PFSK-1 (cell line): ENCODE measurements around the gene GALNT4.

Experiments
- FOXP2 ChIP-seq: optimal IDR thresholded peaks from 2 replicates; pipeline ENCODE3; 2011; ENCODE audit warnings: borderline replicate concordance, control low read depth, inconsistent platforms; ENCODE audit not compliant: insufficient read depth; ENCODE audit errors: extremely low read length, extremely low read depth
- POLR2AphosphoS5 ChIP-seq: IDR thresholded peaks from 2 replicates; pipeline ENCODE4 v1.6.1; 2012; ENCODE audit warnings: low read depth, mild to moderate bottlenecking, control low read depth, low read length, moderate library complexity
- SIN3A ChIP-seq: IDR thresholded peaks from 2 replicates; pipeline ENCODE4 v1.6.1; 2012; ENCODE audit warnings: mild to moderate bottlenecking, low read length, moderate library complexity, borderline replicate concordance; ENCODE audit not compliant: insufficient read depth
- TAF1 ChIP-seq: IDR thresholded peaks from 2 replicates; pipeline ENCODE4 v1.6.1; 2012; ENCODE audit warnings: low read length, control low read depth, borderline replicate concordance; ENCODE audit not compliant: insufficient read depth
- TF ChIP-seq, protein P1 (sequence below), 2 experiments: IDR thresholded peaks; 2 replicates each; pipeline versions ENCODE4 v1.6.1 to v1.8.0; 2011 to 2012; ENCODE audit warnings: low read depth in 2 of 2, low read length in 2 of 2, control low read depth in 1 of 2, inconsistent platforms in 1 of 2, mild to moderate bottlenecking in 1 of 2, moderate library complexity in 1 of 2; ENCODE audit not compliant: insufficient read depth in 1 of 2

GALNT4 gene

DNA sequence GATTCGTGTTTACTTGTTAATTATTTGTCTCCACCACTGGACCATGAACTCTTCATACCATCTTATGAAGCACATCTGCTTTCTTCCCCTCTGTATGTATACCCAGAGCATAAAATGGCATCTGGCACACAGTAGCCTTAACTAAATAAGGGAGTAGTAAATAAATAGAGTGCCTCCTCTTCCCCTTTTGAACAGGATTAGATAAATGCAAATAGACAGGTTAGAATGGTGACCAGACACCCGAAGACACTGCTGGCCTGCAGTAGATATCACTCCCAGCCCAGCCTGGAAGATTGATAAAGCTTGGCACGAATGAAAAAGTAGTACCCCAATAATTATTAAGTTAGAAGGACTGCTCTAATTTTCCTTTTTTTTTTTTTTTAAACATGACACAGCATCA, 6.9 kb downstream of the GALNT4 start:
- TF ChIP-seq FOXP2: no peak
- TF ChIP-seq, protein P1, sequence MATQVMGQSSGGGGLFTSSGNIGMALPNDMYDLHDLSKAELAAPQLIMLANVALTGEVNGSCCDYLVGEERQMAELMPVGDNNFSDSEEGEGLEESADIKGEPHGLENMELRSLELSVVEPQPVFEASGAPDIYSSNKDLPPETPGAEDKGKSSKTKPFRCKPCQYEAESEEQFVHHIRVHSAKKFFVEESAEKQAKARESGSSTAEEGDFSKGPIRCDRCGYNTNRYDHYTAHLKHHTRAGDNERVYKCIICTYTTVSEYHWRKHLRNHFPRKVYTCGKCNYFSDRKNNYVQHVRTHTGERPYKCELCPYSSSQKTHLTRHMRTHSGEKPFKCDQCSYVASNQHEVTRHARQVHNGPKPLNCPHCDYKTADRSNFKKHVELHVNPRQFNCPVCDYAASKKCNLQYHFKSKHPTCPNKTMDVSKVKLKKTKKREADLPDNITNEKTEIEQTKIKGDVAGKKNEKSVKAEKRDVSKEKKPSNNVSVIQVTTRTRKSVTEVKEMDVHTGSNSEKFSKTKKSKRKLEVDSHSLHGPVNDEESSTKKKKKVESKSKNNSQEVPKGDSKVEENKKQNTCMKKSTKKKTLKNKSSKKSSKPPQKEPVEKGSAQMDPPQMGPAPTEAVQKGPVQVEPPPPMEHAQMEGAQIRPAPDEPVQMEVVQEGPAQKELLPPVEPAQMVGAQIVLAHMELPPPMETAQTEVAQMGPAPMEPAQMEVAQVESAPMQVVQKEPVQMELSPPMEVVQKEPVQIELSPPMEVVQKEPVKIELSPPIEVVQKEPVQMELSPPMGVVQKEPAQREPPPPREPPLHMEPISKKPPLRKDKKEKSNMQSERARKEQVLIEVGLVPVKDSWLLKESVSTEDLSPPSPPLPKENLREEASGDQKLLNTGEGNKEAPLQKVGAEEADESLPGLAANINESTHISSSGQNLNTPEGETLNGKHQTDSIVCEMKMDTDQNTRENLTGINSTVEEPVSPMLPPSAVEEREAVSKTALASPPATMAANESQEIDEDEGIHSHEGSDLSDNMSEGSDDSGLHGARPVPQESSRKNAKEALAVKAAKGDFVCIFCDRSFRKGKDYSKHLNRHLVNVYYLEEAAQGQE (IDR thresholded peaks at IDR 0.05; ENCODE audit: insufficient read depth in 1 of 2, low read depth in 2 of 2, low read length in 2 of 2): no peak
- TF ChIP-seq SIN3A: no peak
- no peak for TF ChIP-seq TAF1
- TF ChIP-seq POLR2AphosphoS5: no peak

DNA sequence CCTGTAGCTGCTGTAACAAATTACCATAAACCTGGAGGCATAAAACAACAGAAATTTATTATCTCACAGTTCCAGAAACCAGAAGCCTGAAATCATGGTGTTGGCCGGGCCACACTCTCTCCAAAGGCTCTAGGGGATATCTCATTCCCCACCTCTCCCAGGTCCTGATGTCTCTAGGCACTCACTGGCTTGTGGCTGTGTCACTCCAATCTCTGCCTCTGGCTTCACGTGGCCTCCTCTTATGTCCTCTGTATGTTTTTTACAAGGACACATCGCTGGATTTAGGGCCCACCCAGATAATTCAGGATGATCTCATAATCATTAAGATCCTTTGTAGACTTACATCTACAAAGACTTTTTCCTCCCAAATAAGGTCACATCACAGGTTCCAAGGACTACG, 8.0 kb downstream of the GALNT4 start:
- TF ChIP-seq POLR2AphosphoS5 (no peak), FOXP2 (no peak), SIN3A (no peak), TAF1 (no peak)
- TF ChIP-seq, protein P1 (IDR thresholded peaks at IDR 0.05; ENCODE audit: insufficient read depth in 1 of 2, low read depth in 2 of 2, low read length in 2 of 2): no peak

DNA sequence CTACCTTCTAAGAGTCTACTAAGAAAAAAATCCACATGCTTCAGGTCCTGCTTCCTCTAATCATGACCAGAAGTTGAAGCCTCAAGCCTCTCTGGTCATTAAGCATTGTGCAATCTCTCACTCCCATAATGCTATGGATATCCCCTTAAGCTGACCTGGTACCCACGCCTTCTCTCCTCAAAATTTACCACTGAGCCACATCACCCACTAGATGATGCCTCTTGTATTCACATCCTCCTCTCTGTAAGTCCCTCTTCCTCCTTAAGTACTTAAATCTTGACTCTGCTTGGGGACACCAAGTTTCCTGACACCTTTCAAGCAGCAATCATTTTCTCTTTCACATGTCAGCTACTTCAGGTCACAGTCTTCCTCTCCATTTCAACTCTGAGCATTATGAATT, 9.8 kb downstream of the GALNT4 start:
- TF ChIP-seq POLR2AphosphoS5: no peak
- TF ChIP-seq FOXP2: no peak
- no peak for TF ChIP-seq SIN3A
- TF ChIP-seq, protein P1 (IDR thresholded peaks at IDR 0.05; ENCODE audit: insufficient read depth in 1 of 2, low read depth in 2 of 2, low read length in 2 of 2): no peak
- no peak for TF ChIP-seq TAF1

DNA sequence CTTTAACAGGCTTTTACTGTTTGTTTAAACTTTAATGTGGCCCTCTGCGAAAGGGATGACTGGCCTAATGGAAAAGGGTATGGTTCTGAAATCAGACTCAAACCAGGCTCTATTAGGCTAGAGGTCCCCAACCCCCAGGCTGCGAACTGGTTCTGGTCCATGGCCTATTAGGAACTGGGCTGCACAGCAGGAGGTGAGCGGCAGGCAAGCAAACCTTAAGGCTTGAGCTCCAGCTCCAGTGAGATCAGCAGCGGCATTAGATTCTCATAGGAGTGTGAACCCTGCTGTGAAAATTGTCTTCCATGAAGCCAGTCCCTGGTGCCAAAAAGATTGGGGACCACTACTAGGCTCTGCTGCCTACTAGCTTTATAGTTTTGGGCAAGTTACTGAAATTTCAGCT, 11.1 kb downstream of the GALNT4 start:
- TF ChIP-seq FOXP2 (no peak), POLR2AphosphoS5 (no peak), TAF1 (no peak), SIN3A (no peak)
- TF ChIP-seq, protein P1 (IDR thresholded peaks at IDR 0.05; ENCODE audit: insufficient read depth in 1 of 2, low read depth in 2 of 2, low read length in 2 of 2): no peak
